Activated T-helper 1 cell treated with anti-CD3 and anti-CD28 coated beads, Interleukin-12 subunit alpha, Interleukin-12 subunit beta, Interleukin-2, Interleukin-4 antibody, amounts not matched to agents 30 ng/mL and 10 ng/mL and 1 ng/mL, durations not matched to agents 14 hours and 24 hours and 36 hours (primary cell): ENCODE measurements around the gene PCDHGA10. TPM values are rescaled to one million over a fixed set of nuclear protein-coding genes. Genes with fewer than 3 reads are reported as not detected.
"Not testable (repeated sequence)": the region's sequence is repeated elsewhere in the genome, so short reads cannot be mapped to it uniquely, and the experiment has no call there.

Source experiments
- DNase-seq: peaks from one replicate; pipeline ENCODE4 v3.0.0; 2021; ENCODE audit warnings: low spot score
- H3K27ac Mint-ChIP-seq: one replicate; pipeline ENCODE4 v1.8.0; 2021; ENCODE audit warnings: mild to moderate bottlenecking, mixed read lengths
- H3K27me3 Mint-ChIP-seq: one replicate; pipeline ENCODE4 v1.8.0; 2022; ENCODE audit warnings: mild to moderate bottlenecking, moderate library complexity, mixed read lengths; ENCODE audit not compliant: insufficient read depth
- H3K36me3 Mint-ChIP-seq: one replicate; pipeline ENCODE4 v1.8.0; 2021; ENCODE audit warnings: low read depth, mixed read lengths
- H3K4me1 Mint-ChIP-seq: one replicate; pipeline ENCODE4 v1.8.0; 2021; ENCODE audit warnings: low read depth, mixed read lengths
- H3K4me3 Mint-ChIP-seq: one replicate; pipeline ENCODE4 v1.8.0; 2021; ENCODE audit warnings: mild to moderate bottlenecking, moderate library complexity, mixed read lengths
- H3K9me3 Mint-ChIP-seq: one replicate; pipeline ENCODE4 v1.8.0; 2021; ENCODE audit warnings: mixed read lengths
- intact Hi-C: fragments of 100-400 bp; cut with micrococcal nuclease; formaldehyde crosslinking; loops from one replicate; pipeline ENCODE4 v1.15.1; 2024
- total RNA-seq: library from RNA; stranded (reverse); gene quantifications from 2 replicates; pipeline ENCODE4 v1.2.3, GENCODE V29; 2022

PCDHGA10 gene
- total RNA-seq, 1 donor from 2014 or later, result 0.13 TPM

DNA sequence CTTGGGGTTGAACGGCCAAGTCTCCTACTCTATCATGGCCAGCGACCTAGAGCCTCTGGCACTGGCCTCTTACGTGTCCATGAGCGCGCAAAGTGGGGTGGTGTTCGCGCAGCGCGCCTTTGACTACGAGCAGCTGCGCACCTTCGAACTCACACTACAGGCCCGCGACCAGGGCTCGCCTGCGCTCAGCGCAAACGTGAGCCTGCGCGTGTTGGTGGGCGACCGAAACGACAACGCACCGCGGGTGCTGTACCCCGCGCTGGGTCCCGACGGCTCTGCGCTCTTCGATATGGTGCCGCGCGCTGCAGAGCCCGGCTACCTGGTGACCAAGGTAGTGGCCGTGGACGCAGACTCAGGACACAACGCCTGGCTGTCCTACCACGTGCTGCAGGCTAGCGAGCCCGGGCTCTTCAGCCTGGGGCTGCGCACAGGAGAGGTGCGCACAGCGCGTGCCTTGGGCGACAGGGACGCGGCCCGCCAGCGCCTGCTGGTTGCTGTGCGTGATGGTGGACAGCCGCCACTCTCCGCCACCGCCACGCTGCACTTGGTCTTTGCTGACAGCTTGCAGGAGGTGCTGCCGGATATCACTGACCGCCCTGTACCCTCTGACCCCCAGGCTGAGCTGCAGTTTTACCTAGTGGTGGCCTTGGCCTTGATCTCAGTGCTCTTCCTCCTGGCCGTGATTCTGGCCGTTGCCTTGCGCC is 13.1 kb upstream of the PCDHGA10 start:
- no peak overlapping the region for H3K27ac Mint-ChIP-seq
- intact Hi-C loops, result loop anchor here (2.0 to 5.0 kb wide), 2 partner anchors 35 to 37 kb away; partner anchors contain the start of gene PCDHGA5
- peaks cover 24% of the 10 kb centered on the region for H3K9me3 Mint-ChIP-seq
- H3K27me3 Mint-ChIP-seq, result peaks cover 26% of the 10 kb centered on the region
- H3K4me1 Mint-ChIP-seq, result no peaks in the 10 kb centered on the region
- no peak overlapping the region for H3K4me3 Mint-ChIP-seq
- H3K36me3 Mint-ChIP-seq, result no peaks in the 10 kb centered on the region
- DNase-seq, result no peak

DNA sequence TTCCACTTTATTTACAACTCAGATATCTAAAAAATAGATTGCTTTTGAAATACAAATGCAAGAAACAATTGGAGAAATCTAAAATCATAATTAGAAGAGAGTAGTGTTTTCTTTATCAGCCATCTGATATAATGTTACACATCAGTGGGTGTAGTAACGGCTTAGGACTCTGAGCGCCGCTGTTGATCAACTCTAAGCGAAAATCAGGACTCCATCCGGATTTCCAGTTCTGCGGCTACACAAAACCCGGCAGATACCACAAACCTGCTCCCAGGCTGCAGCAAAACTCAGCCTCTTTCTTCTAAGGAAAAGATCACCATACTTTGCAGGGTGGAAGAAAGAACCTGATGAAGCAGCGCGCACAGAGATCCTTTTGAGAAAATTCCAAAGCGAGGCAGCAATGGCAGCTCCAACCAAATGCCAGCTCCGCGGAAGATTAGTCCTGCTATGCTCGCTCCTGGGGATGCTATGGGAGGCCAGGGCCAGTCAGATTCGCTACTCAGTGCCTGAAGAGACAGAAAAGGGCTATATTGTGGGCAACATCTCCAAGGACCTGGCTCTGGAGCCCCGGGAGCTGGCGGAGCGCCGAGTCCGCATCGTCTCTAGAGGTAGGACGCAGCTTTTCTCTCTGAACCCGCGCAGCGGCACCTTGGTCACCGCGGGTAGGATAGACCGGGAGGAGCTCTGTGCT is 10.1 kb upstream of the PCDHGA10 start, which contains the start of gene PCDHGA9:
TSS of gene PCDHGA9 (plus strand) at position 226 of the 691 bp plus-strand sequence. CDS start at position 401, 175 bp downstream.
- Mint-ChIP-seq H3K27me3 (peaks cover 21% of the 10 kb centered on the region), H3K4me3 (no peak within 1 kb of the TSS), H3K9me3 (peaks cover 19% of the 10 kb centered on the region), H3K27ac (no peak within 1 kb of the TSS), H3K36me3 (no peaks in the 10 kb centered on the region), H3K4me1 (no peaks in the 10 kb centered on the region)
- no peak for DNase-seq
- intact Hi-C loops, result no loop called here

DNA sequence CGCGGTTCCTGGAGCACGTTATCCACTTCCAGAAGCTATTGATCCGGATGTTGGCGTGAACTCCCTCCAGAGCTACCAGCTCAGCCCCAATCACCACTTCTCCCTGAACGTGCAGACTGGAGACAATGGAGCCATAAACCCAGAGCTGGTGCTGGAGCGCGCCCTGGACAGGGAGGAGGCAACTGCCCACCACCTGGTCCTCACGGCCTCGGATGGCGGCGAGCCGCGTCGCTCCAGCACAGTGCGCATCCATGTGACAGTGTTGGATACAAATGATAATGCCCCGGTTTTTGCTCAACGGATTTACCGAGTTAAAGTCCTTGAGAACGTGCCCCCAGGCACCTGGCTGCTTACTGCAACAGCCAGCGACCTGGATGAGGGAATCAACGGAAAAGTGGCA is 9.4 kb upstream of the PCDHGA10 start:
- H3K4me1 Mint-ChIP-seq, result no peaks in the 10 kb centered on the region
- no peak overlapping the region for H3K27ac Mint-ChIP-seq
- no peaks in the 10 kb centered on the region for H3K36me3 Mint-ChIP-seq
- H3K4me3 Mint-ChIP-seq, result no peak overlapping the region
- H3K27me3 Mint-ChIP-seq, result peaks cover 28% of the 10 kb centered on the region
- intact Hi-C loops, result no loop called here
- H3K9me3 Mint-ChIP-seq, result peaks cover 19% of the 10 kb centered on the region
- DNase-seq, result no peak

- H3K36me3 Mint-ChIP-seq, H3K4me1 Mint-ChIP-seq, intact Hi-C loops, H3K27ac Mint-ChIP-seq: not testable (repeated sequence)
- Mint-ChIP-seq H3K9me3 (peaks cover 16% of the 10 kb centered on the region), H3K4me3 (peak within 1 kb of the TSS; percentile 66), H3K27me3 (peaks cover 26% of the 10 kb centered on the region)
- peak; percentile 23 for DNase-seq
Observed at GRCh38 chr5:141407790-141408505, 4.8 kb upstream of the PCDHGA10 start, which contains the start of gene PCDHGB6. TSS of gene PCDHGB6 (plus strand) at chr5:141408021. CDS start at chr5:141408203, 182 bp downstream.

GRCh38 chr5:141409598-141410306 is 3.0 kb upstream of the PCDHGA10 start:
- no peaks in the 10 kb centered on the region for H3K36me3 Mint-ChIP-seq
- intact Hi-C loops, result loop anchor here (5.0 to 10.0 kb wide), 2 partner anchors 37 to 565 kb away; partner anchors contain the start of genes PCDHA8, PCDHA9, PCDHGA6 and PCDHGB3

DNA sequence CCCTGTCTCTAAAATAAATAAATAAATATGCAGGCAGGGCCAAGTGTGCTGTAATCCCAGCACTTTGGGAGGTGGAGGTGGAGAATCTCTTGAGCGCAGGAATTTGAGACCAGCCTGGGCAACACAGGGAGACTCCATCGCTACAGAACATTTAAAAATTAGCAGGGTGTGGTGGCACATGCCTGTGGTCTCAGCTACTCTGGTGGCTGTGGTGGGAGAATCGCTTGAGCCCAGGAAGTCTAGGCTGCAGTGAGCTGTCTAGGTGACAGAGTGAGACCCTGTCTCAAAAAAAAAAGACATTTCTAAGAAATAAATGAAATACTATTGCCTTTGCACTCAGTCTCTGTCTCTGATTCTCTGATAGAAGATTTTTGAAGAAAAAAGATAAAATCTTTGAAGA is 1.2 kb upstream of the PCDHGA10 start:
- intact Hi-C loops, result loop anchor here (5.0 to 10.0 kb wide), 2 partner anchors 39 to 567 kb away; partner anchors contain the start of genes PCDHA8, PCDHA9, PCDHGA6 and PCDHGB3
- Mint-ChIP-seq H3K36me3 (no peaks in the 10 kb centered on the region), H3K9me3 (peaks cover 19% of the 10 kb centered on the region), H3K27ac (no peak overlapping the region), H3K4me3 (no peak overlapping the region), H3K4me1 (peaks cover 7% of the 10 kb centered on the region), H3K27me3 (peaks cover 45% of the 10 kb centered on the region)
- no peak for DNase-seq

More at GRCh38 chr5:141409598-141410306, 3.0 kb upstream of the PCDHGA10 start:
- Mint-ChIP-seq H3K27ac (no peak overlapping the region), H3K27me3 (peaks cover 38% of the 10 kb centered on the region), H3K9me3 (peaks cover 19% of the 10 kb centered on the region), H3K4me3 (no peak overlapping the region), H3K4me1 (peaks cover 7% of the 10 kb centered on the region)
- no peak for DNase-seq

DNA sequence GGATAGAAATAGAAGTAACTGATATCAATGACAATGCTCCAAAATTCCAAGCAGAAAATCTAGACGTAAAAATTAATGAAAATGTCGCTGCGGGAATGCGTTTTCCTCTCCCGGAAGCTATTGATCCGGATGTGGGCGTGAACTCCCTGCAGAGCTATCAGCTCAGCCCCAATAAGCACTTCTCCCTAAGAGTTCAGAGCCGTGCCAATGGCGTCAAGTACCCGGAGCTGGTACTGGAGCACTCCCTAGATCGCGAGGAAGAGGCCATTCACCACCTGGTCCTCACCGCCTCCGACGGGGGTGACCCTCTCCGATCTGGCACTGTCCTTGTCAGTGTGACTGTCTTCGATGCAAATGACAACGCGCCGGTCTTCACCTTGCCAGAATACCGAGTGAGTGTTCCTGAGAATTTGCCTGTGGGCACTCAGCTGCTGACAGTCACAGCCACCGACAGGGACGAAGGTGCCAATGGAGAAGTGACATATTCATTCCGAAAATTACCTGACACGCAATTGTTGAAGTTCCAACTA is 818 bp downstream of the PCDHGA10 start:
- DNase-seq, result no peak
- H3K9me3 Mint-ChIP-seq, result peaks cover 27% of the 10 kb centered on the region
- peaks cover 43% of the 10 kb centered on the region for H3K27me3 Mint-ChIP-seq
- peak overlapping the region; percentile 84 for H3K4me3 Mint-ChIP-seq
- H3K27ac Mint-ChIP-seq, result no peak overlapping the region
- peaks cover 15% of the 10 kb centered on the region for H3K4me1 Mint-ChIP-seq
- H3K36me3 Mint-ChIP-seq, result peaks cover 1% of the 10 kb centered on the region
- intact Hi-C loops, result loop anchor here (1.0 to 10.0 kb wide), 5 partner anchors 41 to 569 kb away; partner anchors contain the start of genes PCDHA8, PCDHA9, PCDHGA6 and PCDHGB3

- intact Hi-C loops, result loop anchor here (5.0 to 10.0 kb wide), 3 partner anchors 42 to 570 kb away; partner anchors contain the start of genes PCDH1, PCDHA8, PCDHA9 and PCDHGA6
- peaks cover 24% of the 10 kb centered on the region for H3K9me3 Mint-ChIP-seq
- not testable (repeated sequence) for H3K36me3 Mint-ChIP-seq, DNase-seq, H3K27ac Mint-ChIP-seq
- peaks cover 40% of the 10 kb centered on the region for H3K27me3 Mint-ChIP-seq
- peak overlapping the region; percentile 37 for H3K4me3 Mint-ChIP-seq
- H3K4me1 Mint-ChIP-seq, result peaks cover 15% of the 10 kb centered on the region
Observed at GRCh38 chr5:141414548-141415274, 1.9 kb downstream of the PCDHGA10 start.

DNA sequence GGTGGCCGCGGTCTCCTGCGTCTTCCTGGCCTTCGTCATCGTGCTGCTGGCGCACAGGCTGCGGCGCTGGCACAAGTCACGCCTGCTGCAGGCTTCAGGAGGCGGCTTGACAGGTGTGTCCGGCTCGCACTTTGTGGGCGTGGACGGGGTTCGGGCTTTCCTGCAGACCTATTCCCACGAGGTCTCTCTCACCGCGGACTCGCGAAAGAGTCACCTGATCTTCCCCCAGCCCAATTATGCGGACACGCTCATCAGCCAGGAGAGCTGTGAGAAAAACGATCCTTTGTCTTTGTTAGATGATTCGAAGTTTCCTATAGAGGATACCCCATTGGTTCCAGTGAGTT is 2.5 kb downstream of the PCDHGA10 start:
- peaks cover 15% of the 10 kb centered on the region for H3K4me1 Mint-ChIP-seq
- peaks cover 38% of the 10 kb centered on the region for H3K27me3 Mint-ChIP-seq
- peak overlapping the region; percentile 2 for H3K27ac Mint-ChIP-seq
- not testable (repeated sequence) for H3K36me3 Mint-ChIP-seq, DNase-seq, H3K4me3 Mint-ChIP-seq
- intact Hi-C loops, result loop anchor here (5.0 to 10.0 kb wide), 2 partner anchors 462 to 570 kb away; partner anchors contain the start of genes PCDH1, PCDHA8 and PCDHA9
- H3K9me3 Mint-ChIP-seq, result peaks cover 26% of the 10 kb centered on the region

DNA sequence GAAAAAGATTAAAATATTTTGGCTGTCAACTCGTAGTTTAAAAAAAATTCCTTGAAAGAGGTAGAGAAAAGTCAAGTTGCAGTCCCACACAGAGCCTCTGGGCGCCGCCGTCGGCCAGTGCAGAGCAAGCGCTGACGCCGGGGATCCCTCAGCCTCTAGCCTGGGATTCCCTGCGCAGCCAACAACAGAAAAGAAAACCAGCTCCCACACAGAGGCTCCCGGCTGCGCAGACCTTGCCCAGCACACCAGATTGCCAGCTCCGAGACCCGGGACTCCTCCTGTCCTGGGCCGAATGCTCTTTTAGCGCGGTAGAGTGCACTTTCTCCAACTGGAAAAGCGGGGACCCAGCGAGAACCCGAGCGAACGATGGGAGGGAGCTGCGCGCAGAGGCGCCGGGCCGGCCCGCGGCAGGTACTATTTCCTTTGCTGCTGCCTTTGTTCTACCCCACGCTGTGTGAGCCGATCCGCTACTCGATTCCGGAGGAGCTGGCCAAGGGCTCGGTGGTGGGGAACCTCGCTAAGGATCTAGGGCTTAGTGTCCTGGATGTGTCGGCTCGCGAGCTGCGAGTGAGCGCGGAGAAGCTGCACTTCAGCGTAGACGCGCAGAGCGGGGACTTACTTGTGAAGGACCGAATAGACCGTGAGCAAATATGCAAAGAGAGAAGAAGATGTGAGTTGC is 4.8 kb downstream of the PCDHGA10 start, which contains the start of gene PCDHGB7:
TSS of gene PCDHGB7 (plus strand) at position 184 of the 679 bp plus-strand sequence. CDS start at position 367, 183 bp downstream.
- not testable (repeated sequence) for H3K27ac Mint-ChIP-seq, H3K36me3 Mint-ChIP-seq
- intact Hi-C loops, result loop anchor here (1.0 to 10.0 kb wide), 5 partner anchors 95 to 573 kb away; partner anchors contain the start of genes PCDH1, PCDHA8 and PCDHA9
- Mint-ChIP-seq H3K9me3 (peaks cover 37% of the 10 kb centered on the region), H3K4me1 (peaks cover 21% of the 10 kb centered on the region), H3K27me3 (peaks cover 55% of the 10 kb centered on the region), H3K4me3 (peak within 1 kb of the TSS; percentile 76)
- peak; percentile 30 for DNase-seq
